ENCODE measurements around the gene PFKFB3.

The PFKFB3 gene

GRCh38 chr10:6213257-6213905 is 10.6 kb downstream of the PFKFB3 start:
- Histone ChIP-seq H3K4me2 (ENCODE audit: low read depth, low read length, poor library complexity, severe bottlenecking) (no peak overlapping the region), H3K9ac (ENCODE audit: low read length) (no peak overlapping the region), H3K9me2 (replicated peaks; ENCODE audit: insufficient read depth, low read length) (no peaks in the 10 kb centered on the region), H4K20me1 (ENCODE audit: low read depth, low read length) (peaks cover 6% of the 10 kb centered on the region; the same call in 1 of the 2 replicates), H3K9me3 (ENCODE audit: insufficient read depth, low read length) (no peaks in the 10 kb centered on the region), H3K36me3 (ENCODE audit: low read length) (peaks cover 13% of the 10 kb centered on the region; the same call in 1 of the 2 replicates), H3K4me3 (ENCODE audit: insufficient read depth, low read length, poor library complexity, severe bottlenecking) (no peak overlapping the region), H3K27me3 (ENCODE audit: low read length) (no peaks in the 10 kb centered on the region), H3F3A (ENCODE audit: insufficient read depth) (no peaks in the 10 kb centered on the region), H3K27ac (ENCODE audit: low read depth, low read length) (no peak overlapping the region), H3K79me2 (ENCODE audit: insufficient read depth, low read length) (peaks cover 48% of the 10 kb centered on the region), H2AFZ (ENCODE audit: low read depth, low read length, severe bottlenecking) (no peak overlapping the region)
- no peak for TF ChIP-seq EZH2phosphoT487 (conservative IDR thresholded peaks at IDR 0.05; ENCODE audit: low read length)
- no peak for TF ChIP-seq CTCF (IDR thresholded peaks at IDR 0.05; ENCODE audit: insufficient read depth, low read length, poor library complexity, severe bottlenecking)

GRCh38 chr10:6213908-6214307 is 11.2 kb downstream of the PFKFB3 start:
- TF ChIP-seq CTCF (IDR thresholded peaks at IDR 0.05; ENCODE audit: insufficient read depth, low read length, poor library complexity, severe bottlenecking) (no peak), EZH2phosphoT487 (conservative IDR thresholded peaks at IDR 0.05; ENCODE audit: low read length) (no peak)
- H2AFZ ChIP-seq (ENCODE audit: low read depth, low read length, severe bottlenecking), result no peak overlapping the region
- no peaks in the 10 kb centered on the region for H3F3A ChIP-seq (ENCODE audit: insufficient read depth)
- H3K27ac ChIP-seq (ENCODE audit: low read depth, low read length), result no peak overlapping the region
- no peak overlapping the region for H3K4me2 ChIP-seq (ENCODE audit: low read depth, low read length, poor library complexity, severe bottlenecking)
- H3K9ac ChIP-seq (ENCODE audit: low read length), result no peak overlapping the region
- no peaks in the 10 kb centered on the region for H3K9me3 ChIP-seq (ENCODE audit: insufficient read depth, low read length)
- H3K27me3 ChIP-seq (ENCODE audit: low read length), result no peaks in the 10 kb centered on the region
- no peak overlapping the region for H3K4me3 ChIP-seq (ENCODE audit: insufficient read depth, low read length, poor library complexity, severe bottlenecking)
- peaks cover 43% of the 10 kb centered on the region for H3K79me2 ChIP-seq (ENCODE audit: insufficient read depth, low read length)
- H3K9me2 ChIP-seq (replicated peaks; ENCODE audit: insufficient read depth, low read length), result no peaks in the 10 kb centered on the region
- peaks cover 13% of the 10 kb centered on the region; the same call in 1 of the 2 replicates for H3K36me3 ChIP-seq (ENCODE audit: low read length)
- H4K20me1 ChIP-seq (ENCODE audit: low read depth, low read length), result peaks cover 6% of the 10 kb centered on the region; the same call in 1 of the 2 replicates

- H3K4me2 ChIP-seq (ENCODE audit: low read depth, low read length, poor library complexity, severe bottlenecking), result no peak overlapping the region
- H4K20me1 ChIP-seq (ENCODE audit: low read depth, low read length), result peaks cover 6% of the 10 kb centered on the region; the same call in 1 of the 2 replicates
- H3K27me3 ChIP-seq (ENCODE audit: low read length), result no peaks in the 10 kb centered on the region
- TF ChIP-seq CTCF (IDR thresholded peaks at IDR 0.05; ENCODE audit: insufficient read depth, low read length, poor library complexity, severe bottlenecking), result no peak
- TF ChIP-seq EZH2phosphoT487 (conservative IDR thresholded peaks at IDR 0.05; ENCODE audit: low read length), result no peak
- H2AFZ ChIP-seq (ENCODE audit: low read depth, low read length, severe bottlenecking), result no peak overlapping the region
- H3K9ac ChIP-seq (ENCODE audit: low read length), result no peak overlapping the region
- no peak overlapping the region for H3K4me3 ChIP-seq (ENCODE audit: insufficient read depth, low read length, poor library complexity, severe bottlenecking)
- H3K9me3 ChIP-seq (ENCODE audit: insufficient read depth, low read length), result no peaks in the 10 kb centered on the region
- no peaks in the 10 kb centered on the region for H3F3A ChIP-seq (ENCODE audit: insufficient read depth)
- H3K79me2 ChIP-seq (ENCODE audit: insufficient read depth, low read length), result peaks cover 36% of the 10 kb centered on the region
- H3K27ac ChIP-seq (ENCODE audit: low read depth, low read length), result no peak overlapping the region
- no peaks in the 10 kb centered on the region for H3K9me2 ChIP-seq (replicated peaks; ENCODE audit: insufficient read depth, low read length)
- peaks cover 15% of the 10 kb centered on the region; the same call in 1 of the 2 replicates for H3K36me3 ChIP-seq (ENCODE audit: low read length)
These were observed 11.9 kb downstream of the PFKFB3 start for GRCh38 chr10:6214612-6215011.

Measured in SU-DHL-6 (cell line).